Prostate gland (tissue), 2 donors: ENCODE results near the gene TMEM81. TPM values are rescaled to one million over a fixed set of nuclear protein-coding genes. Genes with fewer than 3 reads are reported as not detected.

Source experiments
- DNase-seq: peaks from one replicate; pipeline ENCODE4 v3.0.0-alpha.2; 2019; ENCODE audit warnings: low spot score
- H3K27ac ChIP-seq, 2 donors: fragments of 200-600 bp; sonication (generic); 2 replicates each; pipeline ENCODE4 v1.5.1; 2017 to 2019
- H3K27me3 ChIP-seq: fragments of 200-600 bp; sonication (generic); replicated peaks from 2 replicates; pipeline ENCODE4 v1.5.1; 2019; ENCODE audit not compliant: insufficient read depth
- H3K36me3 ChIP-seq, 2 donors: fragments of 200-600 bp; sonication (generic); 1 replicate in 1 of 2; 2 replicates in 1 of 2; pipeline versions ENCODE4 v1.5.1 to v1.8.1; 2017 to 2019
- H3K4me1 ChIP-seq: fragments of 200-600 bp; sonication (generic); replicated peaks from 2 replicates; pipeline ENCODE4 v1.5.1; 2019
- H3K4me3 ChIP-seq, 2 donors: fragments of 200-600 bp; sonication (generic); 2 replicates each; pipeline ENCODE4 v1.5.1; 2017 to 2019
- H3K9me3 ChIP-seq: fragments of 200-600 bp; sonication (generic); 2 replicates; pipeline ENCODE4 v1.5.1; 2017
- CTCF ChIP-seq, 4 experiments: fragments of 200-600 bp in 2 of 4; fragments of 450-650 bp in 2 of 4; sonication (generic) in 2 of 4; IDR thresholded peaks; 1 replicate in 3 of 4; 2 replicates in 1 of 4; pipeline ENCODE4 v1.5.1; 2016 to 2019; ENCODE audit warnings: antibody characterized with exemption in 4 of 4, mild to moderate bottlenecking in 2 of 4, moderate library complexity in 2 of 4
- POLR2A ChIP-seq: fragments of 450-650 bp; IDR thresholded peaks from one replicate; pipeline ENCODE4 v1.6.1; 2016; ENCODE audit warnings: antibody characterized with exemption, mild to moderate bottlenecking
- POLR2AphosphoS5 ChIP-seq: sonication (generic); formaldehyde crosslinking; IDR thresholded peaks from one replicate; pipeline ENCODE4 v1.6.1; 2017; ENCODE audit warnings: antibody characterized with exemption
- WGBS: methylation state at CpG from one replicate; pipeline ENCODE4 v1.1.5; 2018; 5-methylcytosine and 5-hydroxymethylcytosine counted together
- intact Hi-C: fragments of 100-400 bp; cut with DNase I; formaldehyde crosslinking; loops from one replicate; pipeline ENCODE4 v1.14.2; 2022
- total RNA-seq, 2 donors: library from RNA; depleted of rRNA; stranded (reverse); fragments of >200 nt; gene quantifications; one replicate each; pipeline ENCODE4 v1.1.0, GENCODE V29; 2016

TMEM81 gene
- total RNA-seq, 2 donors from 2014 or later = 0.73 to 2.2 TPM

DNA sequence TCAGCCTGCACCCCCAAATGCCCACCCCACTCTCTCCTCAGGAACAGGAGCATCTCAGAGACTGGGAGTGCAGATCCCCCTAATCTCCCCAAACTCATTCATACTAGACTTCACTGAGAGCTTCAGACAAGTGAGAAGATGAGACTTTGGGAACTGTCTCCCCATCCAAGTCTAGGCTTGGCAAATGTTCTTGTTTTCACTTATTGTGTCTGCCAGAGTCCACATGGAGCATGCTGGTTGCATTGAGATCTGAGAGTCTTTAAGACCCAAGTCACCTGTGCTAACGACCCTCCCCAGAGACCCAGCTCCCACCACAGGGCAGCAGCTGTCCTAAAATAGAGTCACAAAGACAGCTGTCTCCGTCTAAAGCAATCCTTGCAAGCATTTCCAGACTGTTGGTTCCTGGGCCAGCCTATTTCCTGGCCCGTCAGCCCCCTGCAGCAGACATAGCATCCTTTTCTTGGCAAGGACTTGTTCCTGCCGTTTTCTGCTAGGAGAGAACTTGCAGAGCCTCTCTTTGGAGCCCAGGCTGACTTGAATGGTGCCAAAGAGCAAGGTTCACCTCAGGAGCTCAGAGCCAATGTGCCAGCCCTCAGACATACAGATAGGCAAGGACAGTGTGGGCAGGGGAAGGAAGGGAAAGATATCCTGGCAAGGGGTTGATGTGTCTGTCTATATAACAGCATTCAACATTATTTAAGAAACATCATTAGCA, 43.1 kb downstream of the TMEM81 start:
- Histone ChIP-seq H3K4me3 (no peak overlapping the region), H3K9me3 (no peaks in the 10 kb centered on the region), H3K27ac (no peak overlapping the region), H3K4me1 (no peaks in the 10 kb centered on the region), H3K36me3 (no peaks in the 10 kb centered on the region), H3K27me3 (peaks cover 18% of the 10 kb centered on the region)
- no peak for TF ChIP-seq POLR2AphosphoS5
- TF ChIP-seq POLR2A = no peak
- no peak for TF ChIP-seq CTCF (IDR thresholded peaks at IDR 0.05)
- no peak for DNase-seq
- 57% methylated on average over 4 of the region's 4 CpGs for WGBS
- intact Hi-C loops = no loop called here

DNA sequence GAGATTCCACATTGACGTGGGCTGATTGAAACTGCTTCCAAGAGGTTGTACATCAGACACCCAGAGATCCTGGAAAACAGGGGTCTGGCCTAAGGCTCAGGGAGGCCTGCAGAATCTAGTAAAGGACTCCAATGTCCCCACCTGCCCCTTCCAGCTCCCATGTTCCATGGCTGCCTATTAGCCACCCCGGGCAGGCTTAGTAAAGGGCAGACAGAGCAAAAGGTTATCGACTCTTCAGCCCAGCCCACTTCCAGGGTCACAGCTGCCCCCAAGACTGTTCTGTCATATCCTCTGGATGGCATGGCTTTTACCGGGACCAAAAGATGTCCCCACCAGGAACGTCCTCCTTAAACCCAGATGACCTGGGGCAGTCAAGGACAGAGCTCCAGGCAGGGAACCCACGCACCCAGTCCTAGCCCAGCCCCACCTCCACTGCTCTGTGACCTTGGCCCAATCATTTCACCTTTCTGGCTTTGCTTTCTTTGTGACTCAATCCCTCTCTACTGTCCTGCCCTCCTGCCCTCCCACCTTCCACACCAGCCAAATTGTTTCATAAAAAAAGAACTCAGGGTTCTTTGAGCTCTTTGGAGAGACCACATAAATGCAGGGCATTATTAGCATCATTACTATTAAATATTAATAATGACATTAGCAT, 46.0 kb downstream of the TMEM81 start:
- no peaks in the 10 kb centered on the region for H3K9me3 ChIP-seq
- H3K4me1 ChIP-seq = no peaks in the 10 kb centered on the region
- DNase-seq = no peak
- TF ChIP-seq POLR2A (no peak), POLR2AphosphoS5 (no peak), CTCF (IDR thresholded peaks at IDR 0.05) (no peak)
- peaks cover 12% of the 10 kb centered on the region for H3K27me3 ChIP-seq
- no peak overlapping the region for H3K4me3 ChIP-seq
- intact Hi-C loops = no loop called here
- 88% methylated on average over 6 of the region's 6 CpGs for WGBS
- no peaks in the 10 kb centered on the region for H3K36me3 ChIP-seq
- no peak overlapping the region for H3K27ac ChIP-seq

- DNase-seq = no peak
- WGBS = 83% methylated on average over 9 of the region's 9 CpGs
- no peak overlapping the region for H3K4me3 ChIP-seq
- H3K36me3 ChIP-seq = no peaks in the 10 kb centered on the region
- intact Hi-C loops = no loop called here
- H3K27me3 ChIP-seq = peaks cover 5% of the 10 kb centered on the region
- no peaks in the 10 kb centered on the region for H3K9me3 ChIP-seq
- no peak for TF ChIP-seq CTCF (IDR thresholded peaks at IDR 0.05)
- TF ChIP-seq POLR2AphosphoS5 = no peak
- no peak for TF ChIP-seq POLR2A
- no peaks in the 10 kb centered on the region for H3K4me1 ChIP-seq
- H3K27ac ChIP-seq = no peak overlapping the region
Measured at GRCh38 chr1:205037539-205037938, 46.7 kb downstream of the TMEM81 start.

Other genes starting within 250 kb of the TMEM81 start
- gene NFASC, start 213.6 kb downstream of the TMEM81 start, total RNA-seq = 10 to 100 TPM in 1 of 2 donors, 1 to 10 TPM in 1; 3.7 to 13.2 TPM
- 1 to 10 TPM in 1 of 2 donors, not detected in 1; 5.1 TPM for gene CNTN2, start 41.2 kb downstream of the TMEM81 start, total RNA-seq
- 10 to 100 TPM; 15.0 to 15.1 TPM for gene RBBP5, start 37.5 kb upstream of the TMEM81 start, total RNA-seq
- 10 to 100 TPM in 1 of 2 donors, 1 to 10 TPM in 1; 9.7 to 16.9 TPM for gene DSTYK, start 127.2 kb upstream of the TMEM81 start, total RNA-seq
- gene TMCC2, start 143.5 kb upstream of the TMEM81 start, total RNA-seq = 10 to 100 TPM in 1 of 2 donors, 1 to 10 TPM in 1; 1.5 to 10.6 TPM
- gene NUAK2, start 237.3 kb upstream of the TMEM81 start, total RNA-seq = 10 to 100 TPM in 1 of 2 donors, 1 to 10 TPM in 1; 3.7 to 20.0 TPM